Endometrium (tissue), 2 donors: ENCODE data around the gene HSBP1L1.
"Not testable (repeated sequence)": the region's sequence is repeated elsewhere in the genome, so short reads cannot be mapped to it uniquely, and the experiment has no call there.

Experiments used
- FAIRE-seq: peaks from 2 replicates; lab custom pipeline; 2012; peaks lifted over from hg19 to GRCh38; lab: Jason Lieb, UNC
- donor health status: control.
- donor health status: control.

The HSBP1L1 gene

DNA sequence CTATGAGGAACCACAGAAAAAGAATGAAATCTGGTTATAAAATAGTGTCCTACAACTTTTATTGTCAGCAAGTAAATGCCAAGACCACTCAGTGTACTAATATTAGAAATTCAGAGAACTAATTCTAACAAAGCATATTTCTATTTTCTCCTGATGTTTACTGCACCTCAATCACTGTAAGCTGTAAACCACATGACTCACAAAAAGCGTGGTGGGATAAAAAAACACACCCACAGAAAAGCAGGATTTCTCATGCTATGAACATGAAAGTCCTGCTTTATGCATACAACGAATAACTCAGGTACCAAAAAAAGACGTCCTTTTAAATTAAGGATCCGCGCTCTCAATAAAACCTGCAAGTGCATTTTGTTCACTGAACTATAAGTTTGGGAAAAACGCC, 23.1 kb downstream of the HSBP1L1 start:
- FAIRE-seq: peak; percentile 8

DNA sequence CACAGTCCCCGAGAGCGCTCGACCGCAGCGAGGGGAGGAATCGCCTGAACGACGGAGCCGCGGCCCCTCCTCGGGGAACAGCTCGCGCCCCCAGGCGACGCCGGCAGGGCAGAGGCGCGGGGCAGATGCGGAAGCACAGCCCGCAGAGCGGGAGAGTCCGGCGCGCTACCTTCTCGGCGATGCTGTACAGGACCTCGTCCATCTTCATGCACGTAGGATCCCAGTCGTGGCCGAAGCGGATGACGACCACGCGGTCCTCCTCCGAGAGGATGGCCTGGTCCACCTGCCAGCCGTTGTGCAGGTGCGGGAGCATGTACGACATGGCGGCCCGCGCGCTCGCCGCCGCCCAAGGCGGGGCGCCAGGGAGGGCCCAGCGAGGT, 23.6 kb downstream of the HSBP1L1 start:
- FAIRE-seq: no peak

DNA sequence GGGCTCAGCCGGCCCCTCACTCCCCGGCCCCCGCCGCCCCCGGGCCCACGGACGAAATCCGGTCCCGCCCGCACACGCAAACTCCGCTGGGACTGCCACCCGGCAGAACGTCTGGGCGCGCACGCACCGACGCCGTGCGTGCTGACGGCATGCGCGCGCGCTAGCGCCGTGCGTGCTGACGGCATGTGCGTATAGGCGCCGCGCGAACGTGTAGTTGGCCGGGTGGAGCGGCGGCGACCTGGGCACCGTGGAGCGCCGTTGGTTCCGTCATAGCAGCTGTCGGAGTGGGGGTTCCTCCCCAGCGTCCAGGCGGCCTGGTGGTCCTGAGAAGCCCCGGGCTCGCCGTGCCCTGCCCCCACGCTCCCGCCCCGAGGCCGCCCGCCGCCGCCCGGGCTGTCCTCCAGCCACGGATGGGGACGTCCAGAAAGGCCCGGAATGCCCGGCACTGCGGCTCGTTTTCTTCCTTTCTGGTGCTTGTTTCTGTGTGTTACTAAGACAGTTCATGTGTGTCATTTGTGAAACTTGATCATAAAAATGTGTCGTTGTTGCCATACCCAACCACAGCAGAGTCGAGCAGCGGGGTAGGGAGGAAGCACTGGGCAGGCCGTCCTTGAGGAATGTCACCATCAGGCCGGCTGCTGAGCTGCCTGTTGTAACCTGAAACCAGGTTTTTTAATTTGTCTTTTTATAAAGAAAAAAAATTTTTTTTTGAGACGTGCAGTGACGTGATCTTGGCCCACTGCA, 24.2 kb downstream of the HSBP1L1 start, which contains the start of gene TXNL4A:
TXNL4A (minus strand) TSS at position 113 of the 744 bp plus-strand sequence. CDS start 171 bp downstream, outside the sequence.
- FAIRE-seq: no peak

DNA sequence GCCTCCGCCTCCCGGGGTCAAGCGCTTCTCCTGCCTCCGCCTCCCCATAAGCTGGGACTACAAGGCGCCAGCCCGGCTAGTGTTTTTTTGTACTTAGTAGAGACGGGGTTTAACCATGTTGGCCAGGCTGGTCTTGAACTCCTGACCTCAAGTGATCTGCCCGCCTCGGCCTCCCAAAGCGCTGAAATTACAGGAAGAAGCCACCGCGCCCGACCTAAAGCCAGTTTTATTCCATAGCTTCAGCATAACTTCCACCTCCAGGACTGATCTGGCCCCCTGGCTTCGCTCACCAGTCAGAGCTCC, 24.7 kb downstream of the HSBP1L1 start:
- FAIRE-seq: no peak

DNA sequence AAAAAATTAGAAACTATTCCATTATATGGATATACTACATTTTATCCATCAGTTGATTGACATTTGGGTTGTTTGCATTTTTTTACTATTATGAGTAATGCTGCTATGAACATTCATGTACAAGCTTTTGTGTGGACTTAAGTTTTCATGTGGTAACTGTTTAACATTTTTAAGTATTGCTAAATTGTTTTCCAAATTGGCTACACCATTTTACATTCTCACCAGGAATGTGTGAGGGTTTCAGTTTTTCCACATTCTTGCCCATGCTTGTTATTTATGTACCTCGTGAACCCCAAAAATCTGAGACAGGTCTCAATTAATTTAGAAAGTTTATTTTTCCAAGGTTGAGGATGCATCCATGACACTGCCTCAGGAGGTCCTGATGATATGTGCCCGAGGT, 27.1 kb downstream of the HSBP1L1 start:
- FAIRE-seq: no peak

DNA sequence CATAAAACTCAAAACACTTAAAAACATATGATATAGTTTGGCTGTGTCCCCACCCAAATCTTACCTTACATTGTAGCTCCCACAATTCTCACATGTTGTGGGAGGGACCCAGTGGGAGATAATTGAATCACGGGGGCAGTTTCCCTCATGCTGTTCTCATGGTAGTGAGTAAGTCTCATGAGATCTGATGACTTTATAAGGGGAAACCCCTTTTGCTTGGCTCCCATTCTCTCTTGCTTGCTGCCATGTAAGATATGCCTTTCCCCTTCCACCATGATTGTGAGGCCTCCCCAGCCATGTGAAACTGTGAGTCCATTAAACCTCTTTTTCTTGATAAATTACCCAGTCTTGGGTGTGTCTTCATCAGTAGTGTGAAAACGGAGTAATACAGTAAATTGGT, 35.3 kb downstream of the HSBP1L1 start:
- not testable (repeated sequence) for FAIRE-seq

GRCh38 chr18:80000877-80001276, 36.4 kb downstream of the HSBP1L1 start:
- no peak for FAIRE-seq

- no peak for FAIRE-seq
Observed at GRCh38 chr18:80002468-80002867, 38.0 kb downstream of the HSBP1L1 start.

GRCh38 chr18:80004600-80005342, 40.3 kb downstream of the HSBP1L1 start:
- no peak for FAIRE-seq

GRCh38 chr18:80006724-80007123, 42.3 kb downstream of the HSBP1L1 start:
- no peak for FAIRE-seq

GRCh38 chr18:80009661-80010550, 45.5 kb downstream of the HSBP1L1 start:
- no peak for FAIRE-seq

DNA sequence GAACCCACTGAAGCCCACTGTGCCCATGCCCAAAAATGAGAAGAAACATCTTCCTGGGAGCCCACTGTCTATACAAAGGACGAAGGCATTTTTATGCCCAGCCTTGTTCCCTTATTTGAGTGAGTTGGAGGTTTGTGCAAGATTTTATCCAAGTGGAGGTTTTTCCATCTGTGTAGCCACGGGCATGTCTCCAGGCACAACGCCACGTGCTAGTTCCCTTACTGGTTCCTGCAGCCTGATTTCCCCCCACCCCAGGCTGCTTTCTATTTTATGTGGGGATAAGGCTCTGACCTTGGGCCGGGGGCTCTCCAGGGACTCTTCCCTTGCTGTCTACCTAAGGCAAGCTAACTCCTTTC, 46.1 kb downstream of the HSBP1L1 start:
- FAIRE-seq: no peak

DNA sequence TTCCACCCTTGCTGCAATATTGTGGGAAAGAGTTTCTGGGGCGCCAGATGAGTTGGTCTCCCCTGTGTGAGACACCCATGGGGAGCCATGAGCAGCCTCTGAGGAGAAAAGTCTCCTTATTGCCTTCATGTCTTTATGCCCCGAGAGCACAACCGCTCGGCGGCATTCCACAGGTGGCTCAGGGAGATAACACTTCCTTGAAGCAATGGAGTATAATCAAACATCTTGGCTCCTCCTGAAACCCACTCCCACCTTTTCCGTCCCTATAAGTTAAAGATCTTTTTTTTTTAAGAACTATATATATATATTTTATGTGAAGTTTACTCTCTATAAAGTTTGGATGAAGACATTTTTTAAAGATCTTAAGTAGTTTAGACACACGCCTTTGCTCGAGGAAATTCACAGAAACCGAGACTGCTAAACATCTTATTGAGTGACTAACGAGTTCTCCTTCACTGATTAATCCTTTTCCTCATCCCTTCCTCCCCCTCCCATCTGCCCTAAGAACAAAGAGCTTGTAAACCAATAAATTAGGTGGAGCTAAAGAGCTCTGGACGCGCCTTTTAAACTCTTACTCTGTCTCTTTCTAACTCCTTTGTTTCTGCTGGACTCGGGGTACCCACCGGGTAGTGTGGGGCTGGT, 47.2 kb downstream of the HSBP1L1 start:
- FAIRE-seq: not testable (repeated sequence)

DNA sequence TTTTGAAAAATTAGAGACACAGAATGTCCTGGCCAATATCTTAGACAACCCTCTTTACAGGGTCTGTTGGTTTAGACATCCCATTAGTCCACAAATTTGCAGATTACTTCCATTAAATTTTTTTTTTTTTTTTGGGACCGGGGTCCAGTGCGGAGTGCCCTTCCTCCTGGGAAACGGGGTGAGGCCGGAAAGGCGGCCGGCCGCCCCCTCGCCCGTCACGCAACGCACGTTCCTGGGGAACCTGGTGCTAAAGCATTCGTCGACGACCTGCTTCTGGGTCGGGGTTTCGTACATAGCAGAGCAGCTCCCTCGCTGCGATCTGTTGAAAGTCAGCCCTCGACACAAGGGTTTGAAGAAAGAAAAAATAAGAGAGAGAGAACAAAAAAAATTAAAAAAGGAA, 48.3 kb downstream of the HSBP1L1 start:
- FAIRE-seq: no peak
